ENCODE measurements around the gene PARVG. TPM values are rescaled to one million over a fixed set of nuclear protein-coding genes. Genes with fewer than 3 reads are reported as not detected.

The PARVG gene
- total and polyA plus RNA-seq, 2 of the 8 experiments (the other 6 are each of a cell fraction or from before 2014, with no cell fraction given) = 0.37 to 1.5 TPM

DNA sequence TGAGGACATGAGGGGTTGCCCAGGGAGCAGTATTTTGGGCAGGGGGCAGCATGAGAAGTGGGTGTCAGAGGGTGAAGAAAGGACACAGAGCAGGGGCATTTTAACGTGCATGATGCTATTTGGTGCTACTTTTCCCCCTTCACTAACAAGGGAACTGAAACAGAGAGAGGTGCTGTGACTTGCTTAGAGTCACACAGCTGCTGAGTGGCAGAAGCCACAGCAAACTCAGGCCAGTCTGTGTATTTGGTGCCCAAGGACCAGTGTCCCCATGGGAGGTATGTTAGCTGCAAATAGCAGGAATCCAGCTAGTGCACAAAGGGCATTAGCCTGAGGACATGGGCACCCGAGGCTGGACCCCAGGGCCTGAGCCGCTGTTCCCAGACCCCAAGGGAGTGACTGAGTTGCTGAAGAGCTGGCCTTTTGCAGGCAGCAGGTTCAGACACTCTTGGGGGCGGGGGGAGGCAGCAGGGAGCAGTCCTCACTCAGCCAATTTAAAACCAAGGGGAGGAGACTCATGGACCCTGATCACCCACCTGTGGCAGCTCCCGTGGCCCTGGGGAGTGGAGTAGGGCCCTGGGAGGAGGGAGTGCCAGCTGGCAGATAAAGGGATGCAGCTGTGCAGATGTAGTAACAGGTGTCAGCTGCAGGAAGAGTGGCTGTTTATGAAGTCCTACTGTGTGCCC lies 14.6 kb downstream of the PARVG start:
- no peak overlapping the region for H3K14ac ChIP-seq (ENCODE audit: insufficient read length)
- POLR2A ChIA-PET (ENCODE audit: partially characterized antibody) = no interaction called here
- H4K5ac ChIP-seq (ENCODE audit: insufficient read length, low read depth, low read length) = no peak overlapping the region
- no peaks in the 10 kb centered on the region for H3K27me3 ChIP-seq (replicated peaks in 1 of 4; ENCODE audit: control insufficient read depth in 3 of 4, extremely low read depth in 1 of 4, insufficient read depth in 3 of 4, low read length in 3 of 4)
- TF ChIP-seq JUND (IDR thresholded peaks at IDR 0.05; ENCODE audit: low read length) = no peak
- no peak for TF ChIP-seq YY1 (IDR thresholded peaks at IDR 0.05; ENCODE audit: low read depth, low read length)
- H3K4ac ChIP-seq (replicated peaks; ENCODE audit: insufficient read length, low read depth, low read length) = no peak overlapping the region
- H3K23ac ChIP-seq (ENCODE audit: insufficient read length) = no peak overlapping the region
- no peak overlapping the region for H2BK15ac ChIP-seq (ENCODE audit: low read length)
- H3K23me2 ChIP-seq (ENCODE audit: low read depth, low read length) = peaks cover 13% of the 10 kb centered on the region; the same call in 1 of the 2 replicates
- no peak overlapping the region for H3K4me3 ChIP-seq (ENCODE audit: extremely low read depth in 1 of 4, insufficient read depth in 2 of 4, low read depth in 3 of 4, low read length in 4 of 4)
- no peak for FAIRE-seq
- H3K36me3 ChIP-seq (ENCODE audit: control insufficient read depth in 2 of 4, insufficient read depth in 4 of 4, low read length in 3 of 4) = no peaks in the 10 kb centered on the region
- H2BK5ac ChIP-seq (ENCODE audit: low read depth, low read length) = no peak overlapping the region
- no peak for DNase-seq (ENCODE audit: low read depth in 1 of 2, low spot score in 2 of 2)
- CTCF ChIA-PET (ENCODE audit: partially characterized antibody) = interaction anchor here (0.7 to 1.4 kb wide), 6 partner anchors 22 to 200 kb away, joined by 3 to 5 read pairs (median 3); no protein-coding TSS in a partner anchor
- H3K18ac ChIP-seq (ENCODE audit: extremely low read depth, low read length) = no peak overlapping the region
- no peak overlapping the region for H3K56ac ChIP-seq (replicated peaks; ENCODE audit: insufficient read length, low read depth, low read length)
- no peak overlapping the region for H2BK120ac ChIP-seq (replicated peaks; ENCODE audit: low read depth, low read length)
- H4K91ac ChIP-seq (replicated peaks; ENCODE audit: insufficient read length, low read length) = peak overlapping the region; percentile 20
- no peak overlapping the region for H3K9ac ChIP-seq (replicated peaks in 1 of 4; ENCODE audit: extremely low read depth in 1 of 4, low read depth in 3 of 4, low read length in 3 of 4)
- no peak overlapping the region for H2AFZ ChIP-seq (ENCODE audit: low read length)
- no peaks in the 10 kb centered on the region for H3K79me1 ChIP-seq (ENCODE audit: low read depth, low read length)
- H3K79me2 ChIP-seq (ENCODE audit: control insufficient read depth in 1 of 2, insufficient read depth in 2 of 2, low read length in 2 of 2) = no peaks in the 10 kb centered on the region
- peaks cover 0 to 5% of the 10 kb centered on the region in 2 experiments for H4K20me1 ChIP-seq (replicated peaks in 1 of 2; ENCODE audit: control insufficient read depth in 1 of 2, insufficient read depth in 2 of 2, low read length in 2 of 2)
- H4K8ac ChIP-seq (ENCODE audit: extremely low read depth, insufficient read depth, low read length) = no peak overlapping the region; the same call in 1 of the 2 replicates
- no peak overlapping the region for H2AK5ac ChIP-seq (ENCODE audit: low read depth, low read length)
- WGBS, 2 experiments (ENCODE audit: extremely low coverage in 1 of 2, insufficient coverage in 1 of 2, insufficient read length in 1 of 2, insufficient replicate concordance in 2 of 2, low coverage in 1 of 2, low lambda C conversion rate in 2 of 2, missing lambda C conversion rate in 1 of 2) = 78% methylated on average over 5 of the region's 5 CpGs; no CpG with 5 or more reads in 1 of the 2 experiments
- no peak overlapping the region for H3K4me2 ChIP-seq (ENCODE audit: insufficient read depth in 1 of 2, low read depth in 2 of 2, low read length in 2 of 2)
- no peaks in the 10 kb centered on the region for H3K9me3 ChIP-seq (ENCODE audit: insufficient read depth in 2 of 2, low read depth in 1 of 2, low read length in 1 of 2)
- H2BK20ac ChIP-seq (ENCODE audit: low read length) = no peak overlapping the region
- no peak overlapping the region for H3K27ac ChIP-seq (ENCODE audit: low read depth, low read length)
- 0 out of 2 replicates have a peak overlapping the region, but pooled peaks have one; percentile 68 for H2BK12ac ChIP-seq (ENCODE audit: low read depth, low read length)
- peaks cover 0 to 7% (median 0%) of the 10 kb centered on the region in 4 experiments; a peak in 4 of 7 replicates for H3K4me1 ChIP-seq (replicated peaks in 1 of 4; ENCODE audit: control insufficient read depth in 3 of 4, insufficient read depth in 4 of 4, low read length in 3 of 4)
